Skeletal muscle tissue (tissue), 4 donors: ENCODE results near the gene GMCL2. TPM values are rescaled to one million over a fixed set of nuclear protein-coding genes. Genes with fewer than 3 reads are reported as not detected.
"Not testable (repeated sequence)": the region's sequence is repeated elsewhere in the genome, so short reads cannot be mapped to it uniquely, and the experiment has no call there.

ENCODE experiments used
- H3K27ac ChIP-seq: one replicate; pipeline ENCODE4 v1.7.0; 2013; ENCODE audit warnings: mild to moderate bottlenecking, low read depth, low read length, inconsistent platforms
- H3K27me3 ChIP-seq, 3 donors: one replicate each; pipeline ENCODE4 v1.7.0; 2013; ENCODE audit warnings: low read length in 3 of 3; ENCODE audit not compliant: control insufficient read depth in 3 of 3, insufficient read depth in 3 of 3
- H3K36me3 ChIP-seq, 3 donors: one replicate each; pipeline ENCODE4 v1.7.0; 2013; ENCODE audit warnings: low read length in 3 of 3; ENCODE audit not compliant: control insufficient read depth in 3 of 3, insufficient read depth in 3 of 3
- H3K4me1 ChIP-seq, 3 donors: one replicate each; pipeline ENCODE4 v1.7.0; 2013; ENCODE audit warnings: low read length in 3 of 3, mild to moderate bottlenecking in 3 of 3; ENCODE audit not compliant: control insufficient read depth in 3 of 3, insufficient read depth in 3 of 3
- H3K4me3 ChIP-seq, 3 donors: one replicate each; pipeline ENCODE4 v1.7.0; 2013; ENCODE audit warnings: low read length in 3 of 3
- H3K9ac ChIP-seq, 3 donors: one replicate each; pipeline ENCODE4 v1.7.0; 2013; ENCODE audit warnings: low read length in 3 of 3, mild to moderate bottlenecking in 3 of 3, moderate library complexity in 2 of 3, low read depth in 1 of 3
- H3K9me3 ChIP-seq, 3 donors: one replicate each; pipeline ENCODE4 v1.7.0; 2013; ENCODE audit warnings: low read length in 3 of 3; ENCODE audit not compliant: control insufficient read depth in 3 of 3
- total RNA-seq: library from RNA; depleted of rRNA; stranded (reverse); fragments of >200 nt; gene quantifications from one replicate; pipeline ENCODE4 v1.2.3, GENCODE V29; 2014
- donor health status: Osteomylitis.

GMCL2 gene
- total RNA-seq, 1 donor from 2014 or later: not detected

DNA sequence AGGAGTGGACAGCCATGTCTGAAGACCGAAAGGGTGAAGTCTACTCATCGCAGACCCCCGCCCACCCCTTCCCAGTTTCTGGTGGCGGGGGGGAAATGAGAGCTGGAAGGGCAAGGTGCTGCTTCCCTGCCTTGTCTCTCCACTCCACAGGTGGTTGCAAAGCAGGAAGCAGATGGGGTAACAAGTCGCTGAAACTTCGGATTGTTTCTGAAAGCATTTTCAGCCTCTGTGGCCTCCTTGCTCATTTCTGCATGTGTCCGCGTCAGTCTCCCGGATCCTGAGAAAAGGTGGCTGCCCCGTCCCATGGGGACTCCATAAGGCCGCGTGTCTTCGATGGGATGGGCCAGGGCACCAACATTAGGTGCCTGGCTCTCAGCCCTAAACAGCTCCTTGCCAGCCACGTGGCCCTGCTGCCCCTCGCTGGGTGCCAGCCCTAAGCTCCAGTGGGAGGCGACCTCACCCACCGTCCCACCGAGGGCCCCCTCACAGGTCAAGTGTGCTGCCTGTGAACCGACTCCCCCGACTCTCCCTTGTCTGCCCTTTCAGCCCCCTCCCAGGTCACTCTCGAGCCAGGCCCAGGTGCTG is 44.5 kb upstream of the GMCL2 start:
- peak overlapping the region; percentile 93 to 98 (median 95) for H3K9ac ChIP-seq
- peak overlapping the region; percentile 96 for H3K27ac ChIP-seq
- peaks cover 36 to 65% (median 59%) of the 10 kb centered on the region in 3 donors for H3K4me1 ChIP-seq
- peak overlapping the region; percentile 82 to 94 (median 92) for H3K4me3 ChIP-seq
- H3K9me3 ChIP-seq: no peaks in the 10 kb centered on the region
- H3K36me3 ChIP-seq: peaks cover 22 to 37% (median 33%) of the 10 kb centered on the region in 3 donors
- no peaks in the 10 kb centered on the region for H3K27me3 ChIP-seq

DNA sequence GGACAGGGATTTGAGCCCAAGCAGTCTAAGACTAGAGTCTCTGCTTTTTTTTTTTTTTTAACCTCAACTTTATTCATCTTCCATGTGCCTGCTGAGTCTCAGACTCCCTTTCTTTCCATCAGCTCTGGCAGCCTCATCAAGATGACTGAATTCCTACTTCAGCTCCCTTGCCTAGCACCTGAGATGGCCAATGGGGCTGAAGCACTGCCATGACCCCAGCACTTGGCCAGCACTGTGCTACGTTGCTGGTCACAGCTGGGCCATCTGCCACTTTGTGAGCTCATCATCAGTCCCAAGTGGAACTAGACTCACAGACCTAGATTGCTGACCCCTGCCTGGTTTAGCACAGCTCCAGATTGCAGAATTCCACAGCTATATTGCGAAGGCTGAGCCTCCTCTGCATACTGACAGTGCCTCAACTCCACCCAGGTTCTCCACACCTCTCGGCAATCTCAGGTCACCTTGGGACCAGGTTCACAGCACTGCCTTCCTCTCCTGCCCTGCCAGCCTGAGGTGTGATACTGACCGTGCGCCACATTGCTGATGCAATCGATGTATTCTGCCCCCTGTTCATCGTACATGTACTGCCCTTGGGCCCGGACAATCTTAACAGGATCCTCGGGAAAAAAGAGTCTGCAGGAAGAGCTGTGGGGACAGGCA is 43.8 kb upstream of the GMCL2 start:
- Histone ChIP-seq H3K4me1 (peaks cover 31 to 58% (median 53%) of the 10 kb centered on the region in 3 donors), H3K36me3 (peaks cover 24 to 41% (median 38%) of the 10 kb centered on the region in 3 donors), H3K4me3 (peak overlapping the region; percentile 82 to 94 (median 92)), H3K27ac (peak overlapping the region; percentile 96), H3K9me3 (no peaks in the 10 kb centered on the region), H3K27me3 (no peaks in the 10 kb centered on the region), H3K9ac (peak overlapping the region; percentile 93 to 98 (median 95))

DNA sequence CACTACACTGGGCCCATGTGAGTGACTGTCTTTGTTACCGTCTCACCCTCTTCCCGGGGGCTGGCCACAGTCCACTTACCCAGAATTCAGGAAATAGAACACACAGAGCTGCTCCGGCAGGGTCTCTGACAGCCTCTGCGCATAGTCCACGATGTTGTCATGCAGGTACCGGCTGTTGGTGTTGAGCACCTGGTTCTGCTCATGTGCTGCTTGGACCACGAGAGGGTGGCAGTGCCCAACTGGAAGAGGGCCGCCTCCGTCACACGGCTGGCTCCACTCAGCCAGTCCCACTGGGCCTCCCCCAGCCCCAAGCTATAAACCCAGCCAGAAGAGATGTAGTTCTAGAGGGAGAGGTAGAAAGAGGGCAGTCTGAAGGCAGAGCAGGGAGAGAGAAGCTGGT is 42.7 kb upstream of the GMCL2 start:
- Histone ChIP-seq H3K9me3 (no peaks in the 10 kb centered on the region), H3K4me3 (no peak overlapping the region), H3K9ac (peak overlapping the region in 1 of 3 donors; percentile 98), H3K27me3 (no peaks in the 10 kb centered on the region), H3K27ac (peak overlapping the region; percentile 96), H3K36me3 (peaks cover 28 to 46% (median 43%) of the 10 kb centered on the region in 3 donors), H3K4me1 (peaks cover 27 to 50% (median 45%) of the 10 kb centered on the region in 3 donors)

DNA sequence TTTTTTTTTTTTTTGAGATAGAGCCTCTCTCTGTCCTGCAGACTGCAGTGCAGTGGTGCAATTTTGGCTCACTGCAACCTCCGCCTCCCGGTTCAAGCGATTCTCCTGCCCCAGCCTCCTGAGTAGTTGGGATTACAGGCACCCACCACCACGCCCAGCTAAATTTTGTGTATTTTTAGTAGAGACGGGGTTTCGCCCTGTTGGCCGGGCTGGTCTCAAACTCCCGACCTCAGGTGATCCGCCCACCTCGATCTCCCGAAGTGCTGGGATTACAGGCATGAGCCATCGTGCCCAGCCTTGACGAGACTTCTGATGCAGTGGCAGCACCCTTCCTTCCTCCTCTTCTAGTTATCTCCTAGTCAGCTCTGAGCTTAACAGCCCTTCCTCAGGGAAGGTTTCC is 41.9 kb upstream of the GMCL2 start:
- Histone ChIP-seq H3K36me3 (peaks cover 35 to 54% (median 46%) of the 10 kb centered on the region in 3 donors), H3K4me1 (peaks cover 24 to 50% (median 43%) of the 10 kb centered on the region in 3 donors)
- H3K27ac ChIP-seq, H3K9me3 ChIP-seq, H3K27me3 ChIP-seq, H3K9ac ChIP-seq, H3K4me3 ChIP-seq: not testable (repeated sequence)

DNA sequence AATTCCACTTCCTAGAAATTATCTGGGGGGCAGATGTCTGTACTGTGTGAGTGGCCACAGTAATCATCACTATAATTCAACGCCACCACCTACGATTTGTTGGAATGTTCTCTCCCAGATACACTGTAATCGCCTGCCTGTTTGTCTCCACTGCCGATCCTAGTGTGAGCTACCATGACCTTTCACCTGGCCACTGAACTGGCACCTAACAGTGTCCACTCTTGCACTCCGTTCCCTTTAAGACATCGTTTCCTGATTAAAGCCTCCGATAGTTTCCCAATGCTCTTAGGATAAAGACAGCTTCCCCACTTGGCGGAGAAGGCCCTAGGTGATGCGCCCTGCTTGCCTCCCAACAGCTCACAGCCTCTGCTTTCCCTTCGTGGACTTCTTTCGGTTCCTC is 41.4 kb upstream of the GMCL2 start:
- no peak overlapping the region for H3K4me3 ChIP-seq
- no peak overlapping the region for H3K27ac ChIP-seq
- no peak overlapping the region for H3K9ac ChIP-seq
- no peaks in the 10 kb centered on the region for H3K27me3 ChIP-seq
- H3K36me3 ChIP-seq: peaks cover 36 to 57% (median 52%) of the 10 kb centered on the region in 3 donors
- H3K4me1 ChIP-seq: peaks cover 24 to 50% (median 43%) of the 10 kb centered on the region in 3 donors
- no peaks in the 10 kb centered on the region for H3K9me3 ChIP-seq

DNA sequence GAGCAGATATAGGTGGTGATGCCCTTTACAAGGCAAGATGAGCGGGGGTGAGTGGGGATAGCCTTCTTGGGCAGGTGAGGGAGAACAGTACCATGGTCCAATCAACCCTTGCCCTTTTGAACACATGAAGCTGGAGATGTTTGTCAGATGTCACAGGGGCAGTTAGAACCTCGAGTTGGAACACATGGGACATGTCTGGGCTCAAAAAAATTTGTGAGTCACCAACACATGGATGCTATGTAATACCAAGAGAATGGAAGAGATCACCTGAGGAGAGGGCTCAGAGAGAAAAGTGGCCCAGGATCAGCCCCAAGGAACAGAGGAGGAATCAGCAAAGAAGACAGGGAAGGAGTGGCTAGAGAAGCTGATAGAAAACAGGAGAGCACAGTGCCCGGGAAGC is 40.8 kb upstream of the GMCL2 start:
- Histone ChIP-seq H3K9ac (no peak overlapping the region), H3K36me3 (peaks cover 37 to 61% (median 58%) of the 10 kb centered on the region in 3 donors), H3K4me3 (no peak overlapping the region), H3K27me3 (no peaks in the 10 kb centered on the region), H3K27ac (no peak overlapping the region), H3K9me3 (no peaks in the 10 kb centered on the region), H3K4me1 (peaks cover 24 to 44% (median 39%) of the 10 kb centered on the region in 3 donors)

DNA sequence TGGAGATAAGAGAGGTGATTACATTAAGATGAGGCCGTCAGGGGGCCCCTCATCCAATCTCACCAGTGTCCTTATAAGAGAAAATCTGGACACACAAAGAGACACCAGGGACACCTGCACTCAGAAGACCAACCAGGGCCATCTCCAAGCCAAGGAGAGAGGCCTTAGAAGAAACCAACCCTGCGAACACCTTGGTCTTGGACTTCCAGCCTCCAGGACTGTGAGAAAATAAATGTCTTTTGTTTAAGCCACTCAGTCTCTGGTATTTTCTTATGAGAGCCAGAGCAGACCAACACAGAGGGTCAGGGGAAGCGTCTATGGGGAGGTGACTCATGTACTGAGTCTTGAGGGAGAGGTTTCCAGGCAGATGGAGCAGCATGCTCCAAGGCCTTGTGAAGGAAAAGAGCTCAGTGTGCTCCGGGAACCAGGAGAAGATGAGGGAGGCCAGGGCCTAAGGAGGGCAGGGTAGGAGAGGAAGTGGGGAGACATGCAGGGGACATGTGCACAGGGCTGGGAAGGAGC is 40.0 kb upstream of the GMCL2 start:
- Histone ChIP-seq H3K36me3 (peaks cover 43 to 65% (median 61%) of the 10 kb centered on the region in 3 donors), H3K9ac (no peak overlapping the region), H3K27me3 (no peaks in the 10 kb centered on the region), H3K9me3 (no peaks in the 10 kb centered on the region), H3K27ac (no peak overlapping the region), H3K4me1 (peaks cover 24 to 45% (median 36%) of the 10 kb centered on the region in 3 donors), H3K4me3 (no peak overlapping the region)

DNA sequence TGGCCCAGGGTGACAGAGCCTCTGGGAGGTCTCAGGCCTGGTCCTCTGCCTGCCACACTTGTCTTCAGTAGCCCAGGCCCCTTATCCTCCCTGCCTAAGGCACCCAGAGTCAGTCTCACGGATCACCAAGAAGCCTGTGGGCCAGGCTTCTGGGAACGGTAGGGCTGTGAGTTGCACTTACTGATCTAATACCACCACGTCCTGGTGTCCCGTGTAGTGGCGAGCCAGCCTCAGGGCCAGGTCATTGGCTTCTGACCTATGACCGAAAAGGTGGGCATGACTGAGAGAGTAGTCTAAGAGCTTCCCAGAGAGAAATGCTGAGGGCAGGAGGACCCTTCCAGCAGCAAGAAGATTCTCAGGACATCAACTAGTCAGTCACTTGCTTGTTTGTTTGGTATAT is 38.0 kb upstream of the GMCL2 start:
- H3K9ac ChIP-seq: no peak overlapping the region
- H3K9me3 ChIP-seq: no peaks in the 10 kb centered on the region
- peaks cover 47 to 73% (median 62%) of the 10 kb centered on the region in 3 donors for H3K36me3 ChIP-seq

DNA sequence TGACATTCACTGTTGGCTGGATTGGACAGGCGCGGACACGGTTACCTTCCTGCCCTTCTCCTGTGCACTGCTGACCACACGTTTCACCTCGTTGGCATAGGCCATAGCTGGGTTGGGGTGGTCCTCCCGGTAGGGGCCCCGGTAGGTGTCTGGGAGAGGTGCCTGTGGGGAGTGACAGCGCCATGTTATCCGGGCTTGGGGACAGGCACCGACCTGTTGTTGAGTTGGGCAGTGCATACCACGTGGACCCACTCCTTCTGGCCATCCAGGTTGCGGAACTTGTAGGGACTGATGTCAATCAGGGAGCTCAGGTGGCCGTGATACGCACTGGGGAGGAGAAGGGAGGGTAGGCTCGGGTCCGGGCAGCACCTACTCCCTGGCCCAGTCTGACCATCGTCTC is 37.2 kb upstream of the GMCL2 start:
- H3K4me1 ChIP-seq: peaks cover 2 to 28% (median 15%) of the 10 kb centered on the region in 3 donors
- no peak overlapping the region for H3K9ac ChIP-seq
- no peak overlapping the region for H3K27ac ChIP-seq
- no peak overlapping the region for H3K4me3 ChIP-seq
- no peaks in the 10 kb centered on the region for H3K27me3 ChIP-seq
- H3K36me3 ChIP-seq: peaks cover 39 to 66% (median 55%) of the 10 kb centered on the region in 3 donors
- H3K9me3 ChIP-seq: no peaks in the 10 kb centered on the region

More for the DNA sequence above, 38.0 kb upstream of the GMCL2 start:
- Histone ChIP-seq H3K27ac (no peak overlapping the region), H3K27me3 (no peaks in the 10 kb centered on the region), H3K4me3 (no peak overlapping the region), H3K4me1 (peaks cover 8 to 36% (median 22%) of the 10 kb centered on the region in 3 donors)

DNA sequence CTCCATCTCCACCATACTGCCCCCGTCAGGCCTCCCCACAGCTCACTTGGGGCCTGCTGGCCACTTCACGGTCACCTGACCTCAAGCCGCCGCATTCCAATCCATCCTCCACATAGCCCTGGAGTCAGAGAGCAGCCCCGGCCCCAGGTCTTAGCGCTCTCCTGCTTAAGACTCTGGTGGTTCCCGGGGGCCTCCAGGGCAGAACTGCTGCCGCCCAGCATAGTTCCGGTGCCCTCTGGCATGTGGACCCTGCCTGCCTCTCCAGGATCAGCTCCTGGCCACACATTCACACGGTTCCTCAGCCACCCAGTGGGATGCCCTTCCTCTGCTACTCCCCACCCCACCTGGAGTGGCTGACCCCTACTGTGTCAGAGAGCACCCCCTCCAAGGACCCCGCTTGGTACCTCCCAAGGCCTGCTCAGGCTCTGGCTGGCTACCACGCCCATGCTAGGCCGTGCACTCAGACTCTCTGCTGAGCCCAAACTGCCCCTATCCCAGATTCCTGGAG is 36.7 kb upstream of the GMCL2 start:
- Histone ChIP-seq H3K27me3 (no peaks in the 10 kb centered on the region), H3K9ac (peak overlapping the region in 1 of 3 donors; percentile 33), H3K36me3 (peaks cover 37 to 61% (median 51%) of the 10 kb centered on the region in 3 donors), H3K27ac (no peak overlapping the region), H3K9me3 (no peaks in the 10 kb centered on the region), H3K4me1 (peaks cover 2 to 26% (median 13%) of the 10 kb centered on the region in 3 donors), H3K4me3 (no peak overlapping the region)
